GM10847 (cell line): ENCODE measurements around the gene ZBTB7C.

Experiments
- POLR2A ChIP-seq: IDR thresholded peaks from 2 replicates; pipeline ENCODE4 v1.6.1; 2011; ENCODE audit not compliant: insufficient read length; ENCODE audit errors: extremely low read depth

Gene ZBTB7C

DNA sequence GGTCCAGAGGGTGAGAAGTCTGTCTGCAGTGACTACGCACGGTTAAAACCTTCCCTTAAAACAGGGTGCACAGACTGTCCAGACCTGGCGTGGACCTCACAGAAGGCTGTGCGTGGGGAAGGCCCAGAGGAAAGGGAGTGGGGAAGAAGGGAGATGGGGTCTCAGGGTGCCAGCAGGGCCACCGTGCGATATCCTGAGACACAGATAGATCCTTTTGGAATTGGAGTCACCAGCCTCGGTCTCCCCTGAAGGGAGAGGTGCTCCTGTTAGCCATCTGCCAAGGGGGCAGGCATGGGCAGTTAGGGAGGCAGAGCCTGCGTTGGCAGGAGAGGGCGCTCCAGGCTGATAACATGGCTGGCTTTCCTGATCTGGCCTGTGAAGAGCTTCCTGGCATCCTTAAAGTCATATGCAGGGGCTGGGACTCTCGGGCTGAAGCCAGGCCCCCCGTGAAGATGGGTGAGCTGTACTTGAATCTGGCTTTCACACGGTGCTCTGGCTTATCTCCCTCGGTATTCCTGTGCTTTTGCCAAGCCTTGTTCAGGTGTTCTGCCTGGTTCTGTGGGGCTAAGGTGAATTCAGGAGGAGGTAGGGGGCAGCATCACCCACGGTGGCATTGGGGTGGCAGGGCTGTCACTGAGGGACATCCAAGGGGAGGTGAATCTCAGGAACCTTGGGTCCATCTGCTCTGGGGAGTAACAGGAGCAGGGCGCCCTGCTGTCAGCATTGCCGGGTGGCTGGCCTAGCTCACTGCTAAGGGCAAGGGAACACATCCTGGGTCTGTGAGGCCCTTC lies 371.5 kb downstream of the ZBTB7C start:
- TF ChIP-seq POLR2A: no peak

DNA sequence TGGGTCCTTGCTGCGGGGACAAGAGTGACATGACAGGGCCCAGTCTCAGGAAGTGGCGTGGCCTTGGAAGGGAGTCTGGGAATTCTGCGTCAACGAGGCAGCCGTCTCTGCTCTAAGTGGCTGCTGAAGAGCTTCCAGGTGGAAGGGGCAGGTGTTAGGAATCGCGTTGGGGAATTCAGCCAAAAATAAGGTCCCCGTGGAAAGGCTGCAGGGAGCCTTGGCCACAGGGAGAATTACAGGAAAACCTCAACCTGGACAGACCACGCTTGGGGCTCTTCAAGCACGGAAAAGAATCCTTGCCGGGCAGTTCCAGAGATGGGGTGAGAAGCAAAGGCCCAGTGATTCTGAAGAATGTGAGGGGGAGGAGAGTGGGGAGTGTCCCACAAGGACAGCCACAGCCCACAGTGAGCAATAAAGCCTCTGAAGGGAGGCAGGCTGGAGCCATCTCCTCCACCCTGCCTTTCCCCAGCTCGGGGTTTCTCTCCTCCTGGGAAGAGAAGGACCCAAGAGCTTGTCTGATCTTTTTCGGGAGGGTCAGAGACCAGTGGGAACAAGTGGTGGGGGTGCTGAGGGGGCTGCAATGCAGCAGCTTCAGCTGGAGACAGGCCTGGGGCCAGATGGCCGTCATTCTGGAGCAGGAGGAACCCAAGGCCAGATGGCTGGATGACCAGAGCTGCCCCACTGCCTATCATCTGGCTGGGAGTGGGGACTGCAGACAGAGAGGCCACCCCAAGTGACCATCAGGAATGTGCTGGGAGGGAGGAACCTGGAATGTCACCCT lies 372.4 kb downstream of the ZBTB7C start:
- TF ChIP-seq POLR2A: no peak

DNA sequence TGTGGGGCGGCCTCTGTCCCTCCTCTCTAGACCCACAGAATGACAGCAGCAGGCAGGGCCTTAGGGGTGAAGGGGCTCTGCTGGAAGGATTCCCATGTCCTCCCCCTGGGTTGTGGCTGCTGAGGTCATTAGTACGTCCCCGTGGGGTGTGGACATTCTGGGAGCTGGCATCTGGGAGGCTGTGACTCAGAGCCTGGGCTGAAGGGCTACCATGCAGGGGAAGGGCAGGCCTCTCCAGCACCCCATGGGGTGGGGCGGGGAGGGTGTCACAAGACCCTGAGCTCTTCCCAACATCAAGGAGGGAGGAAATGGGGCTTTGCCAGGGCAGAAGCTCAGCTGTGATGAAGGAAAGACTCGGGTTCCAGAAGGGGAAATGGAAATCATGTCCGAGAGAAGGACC lies 373.0 kb downstream of the ZBTB7C start:
- no peak for TF ChIP-seq POLR2A

- TF ChIP-seq POLR2A: no peak
Observed at GRCh38 chr18:48035556-48035860, 373.7 kb downstream of the ZBTB7C start.

- no peak for TF ChIP-seq POLR2A
Observed at GRCh38 chr18:48034651-48035555, 374.3 kb downstream of the ZBTB7C start.

DNA sequence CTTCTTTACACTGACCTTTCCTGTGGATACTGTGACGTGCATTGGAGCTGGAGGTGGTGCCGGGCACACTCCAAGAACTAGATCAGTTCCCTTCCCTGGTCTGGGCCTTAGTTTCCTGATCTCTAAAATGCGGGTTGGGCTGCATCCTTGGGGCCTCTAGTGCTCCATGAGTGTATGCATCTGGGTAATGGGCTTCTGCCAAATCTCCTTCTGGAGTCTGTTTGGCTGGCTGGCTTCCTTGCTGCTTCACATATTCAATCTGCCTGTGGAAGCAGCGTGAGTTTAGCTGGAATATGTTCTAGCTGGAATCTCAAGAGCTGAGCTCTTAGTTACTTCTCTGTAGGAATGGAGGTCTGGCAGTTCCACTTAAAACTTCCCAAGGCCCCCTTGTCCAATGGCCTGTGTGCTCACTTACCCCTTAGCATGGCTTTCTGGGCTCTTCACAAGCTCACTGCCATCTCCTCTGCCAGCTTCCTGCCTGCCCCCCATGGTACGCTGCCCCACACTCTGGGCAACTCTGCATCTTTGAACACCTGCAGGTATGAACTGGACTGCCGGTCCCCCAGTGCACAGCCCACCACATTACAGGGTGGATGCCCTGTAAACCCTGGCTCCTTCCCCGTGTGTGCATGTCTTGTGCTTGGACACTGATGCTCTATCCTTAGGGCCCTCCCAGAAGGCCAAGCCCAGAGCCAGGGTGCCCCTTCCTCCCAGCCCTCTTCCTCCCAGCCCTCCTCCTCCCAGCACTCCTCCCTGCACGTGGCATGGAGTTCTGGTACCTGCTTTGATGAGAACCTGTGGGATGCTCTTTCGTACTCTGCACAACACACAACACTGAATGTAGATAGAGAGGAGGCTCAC lies 375.2 kb downstream of the ZBTB7C start:
- TF ChIP-seq POLR2A: no peak

DNA sequence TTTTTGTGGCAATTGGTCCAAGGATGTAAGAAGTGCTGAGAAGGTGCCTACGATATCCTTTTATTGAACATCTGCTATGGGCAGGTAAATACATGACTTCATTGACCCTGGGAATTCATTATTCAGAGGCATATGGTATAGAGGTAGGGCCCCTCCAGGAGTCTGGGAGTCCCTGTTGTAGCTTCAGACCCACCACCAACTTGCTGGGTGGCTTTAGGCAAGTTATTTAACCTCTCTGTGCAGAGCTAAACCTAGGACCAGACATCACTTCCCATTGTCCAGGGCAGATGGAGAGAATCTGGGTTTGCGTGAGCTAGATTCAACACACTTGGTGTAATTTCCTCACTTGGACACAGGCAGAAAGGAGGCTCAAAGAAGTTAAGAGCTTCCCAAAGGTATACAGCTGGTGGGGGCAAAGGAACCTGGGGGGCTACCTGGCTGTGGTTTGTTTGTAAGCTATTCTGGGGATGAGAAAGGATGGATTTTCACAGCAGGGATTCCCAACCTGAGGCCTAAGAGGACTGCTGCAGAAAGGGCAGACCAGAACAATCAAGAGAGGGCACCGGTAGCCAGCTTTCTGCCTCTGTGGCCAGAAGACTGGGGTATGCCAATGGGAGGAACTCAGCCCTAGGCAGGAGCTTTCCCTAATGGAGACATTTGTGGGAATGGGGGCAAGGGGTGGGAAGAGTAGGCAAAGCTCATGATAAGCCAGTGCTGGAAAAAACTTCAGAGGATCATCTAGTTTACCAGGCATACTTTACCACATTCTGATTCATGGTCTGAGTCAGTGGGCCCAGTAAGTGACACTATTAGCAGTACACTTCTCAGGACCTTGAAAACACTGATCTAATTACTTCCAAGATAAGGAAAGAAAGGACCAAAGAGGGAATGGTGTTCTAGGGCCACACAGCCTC lies 376.1 kb downstream of the ZBTB7C start:
- TF ChIP-seq POLR2A: no peak

GRCh38 chr18:48031641-48032040 lies 377.5 kb downstream of the ZBTB7C start:
- TF ChIP-seq POLR2A: no peak

DNA sequence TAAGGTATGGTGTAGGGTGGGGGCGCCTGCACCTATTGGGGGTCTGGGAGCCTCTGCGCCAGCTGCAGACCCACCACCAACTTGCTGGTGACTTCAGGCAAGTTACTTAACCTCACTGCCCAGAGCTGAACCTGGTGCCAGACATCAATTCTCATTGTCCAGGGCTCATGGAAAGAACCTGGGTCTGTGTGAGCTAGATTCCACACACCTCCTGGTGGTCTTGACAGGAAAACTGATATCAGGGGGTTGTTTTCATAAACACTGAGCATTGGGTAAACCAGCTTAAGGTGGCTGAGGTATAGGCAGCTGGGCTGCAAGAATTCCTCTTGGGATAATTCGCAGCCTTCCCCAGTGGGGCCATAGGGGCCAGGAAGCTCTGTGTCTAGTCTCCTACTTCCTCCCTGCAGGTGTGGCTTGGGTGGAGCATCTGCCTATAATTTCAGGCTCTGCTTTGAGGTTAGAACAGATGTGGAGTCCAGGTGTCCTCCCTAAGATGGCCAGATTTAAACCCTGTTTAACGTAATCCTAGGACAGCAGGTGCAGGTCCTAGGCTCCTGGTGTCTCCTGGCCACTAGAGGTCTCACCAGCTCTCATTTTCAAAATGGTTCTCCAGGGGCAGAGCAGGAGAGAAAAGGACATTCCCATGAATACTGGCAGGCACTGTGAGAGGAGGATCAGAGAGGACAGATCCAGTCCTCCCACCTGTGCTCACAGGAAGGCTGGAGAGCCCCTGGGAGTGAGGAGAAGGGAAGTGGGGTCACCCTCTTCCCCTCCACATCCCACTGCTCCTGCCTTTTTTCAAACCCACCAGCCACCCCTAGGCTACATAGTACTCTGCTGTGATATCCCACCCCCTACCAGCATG lies 378.3 kb downstream of the ZBTB7C start:
- no peak for TF ChIP-seq POLR2A

- TF ChIP-seq POLR2A: no peak
Observed at GRCh38 chr18:48029296-48029986, 379.7 kb downstream of the ZBTB7C start.

GRCh38 chr18:48028696-48029095 lies 380.5 kb downstream of the ZBTB7C start:
- no peak for TF ChIP-seq POLR2A

GRCh38 chr18:48028081-48028480 lies 381.1 kb downstream of the ZBTB7C start:
- TF ChIP-seq POLR2A: no peak
